SK-N-SH treated with all-trans-retinoic acid at 6 μM for 48 hours (cell line): ENCODE results near the gene TRABD2B.

Experiments
- ATAC-seq: fragments of 200-7000 bp; cut with Tn5 transposase; 3 replicates; pipeline ENCODE4 v1.9.1; 2020; ENCODE audit warnings: mild to moderate bottlenecking, moderate library complexity
- ARNTL ChIP-seq: fragments of 450-650 bp; formaldehyde crosslinking; IDR thresholded peaks from 2 replicates; pipeline ENCODE4 v1.5.0; 2020; ENCODE audit warnings: low read depth, mild to moderate bottlenecking, moderate library complexity, borderline replicate concordance
- BACH2 ChIP-seq: fragments of 250-450 bp; sonication (Bioruptor Pico); IDR thresholded peaks from 2 replicates; pipeline ENCODE4 v1.9.0; 2021; ENCODE audit warnings: mild to moderate bottlenecking, borderline replicate concordance
- ESRRG ChIP-seq: fragments of 250-450 bp; sonication (Bioruptor Pico); IDR thresholded peaks from 2 replicates; pipeline ENCODE4 v1.6.1; 2021; ENCODE audit warnings: mild to moderate bottlenecking
- GLIS3 ChIP-seq: fragments of 250-450 bp; sonication (Bioruptor Pico); IDR thresholded peaks from 2 replicates; pipeline ENCODE4 v1.5.0; 2020; ENCODE audit warnings: mild to moderate bottlenecking, moderate library complexity
- ISL1 ChIP-seq: fragments of 250-450 bp; sonication (Bioruptor Pico); IDR thresholded peaks from 2 replicates; pipeline ENCODE4 v2.1.2; 2022; ENCODE audit warnings: mild to moderate bottlenecking, moderate library complexity
- OSR1 ChIP-seq: fragments of 250-450 bp; sonication (Bioruptor Pico); IDR thresholded peaks from 2 replicates; pipeline ENCODE4 v1.8.0; 2022; ENCODE audit warnings: moderate library complexity, mild to moderate bottlenecking, inconsistent platforms
- PPARA ChIP-seq: fragments of 250-450 bp; sonication (Bioruptor Pico); IDR thresholded peaks from 2 replicates; pipeline ENCODE4 v1.5.0; 2020; ENCODE audit warnings: mild to moderate bottlenecking, borderline replicate concordance
- RARB ChIP-seq: fragments of 250-450 bp; sonication (Bioruptor Pico); IDR thresholded peaks from 2 replicates; pipeline ENCODE4 v1.8.0; 2021; ENCODE audit warnings: mild to moderate bottlenecking, moderate library complexity
- SNAI2 ChIP-seq: fragments of 250-450 bp; sonication (Bioruptor Pico); IDR thresholded peaks from 2 replicates; pipeline ENCODE4 v1.5.0; 2020; ENCODE audit warnings: mild to moderate bottlenecking, moderate library complexity
- TCF4 ChIP-seq: fragments of 250-450 bp; sonication (Bioruptor Pico); IDR thresholded peaks from 2 replicates; pipeline ENCODE4 v1.8.0; 2021; ENCODE audit warnings: mild to moderate bottlenecking, moderate library complexity, borderline replicate concordance
- TOX ChIP-seq: fragments of 250-450 bp; sonication (Bioruptor Pico); IDR thresholded peaks from 2 replicates; pipeline ENCODE4 v1.8.0; 2021; ENCODE audit warnings: mild to moderate bottlenecking, moderate library complexity, borderline replicate concordance
- ZC3H10 ChIP-seq: fragments of 250-450 bp; sonication (Bioruptor Pico); IDR thresholded peaks from 2 replicates; pipeline ENCODE4 v1.5.1; 2021; ENCODE audit warnings: mild to moderate bottlenecking, moderate library complexity
- ZFP3 ChIP-seq: fragments of 250-450 bp; sonication (Bioruptor Pico); IDR thresholded peaks from 2 replicates; pipeline ENCODE4 v1.5.0; 2020; ENCODE audit warnings: mild to moderate bottlenecking, moderate library complexity
- ZFP30 ChIP-seq: fragments of 450-650 bp; formaldehyde crosslinking; IDR thresholded peaks from 2 replicates; pipeline ENCODE4 v1.5.0; 2022; ENCODE audit warnings: mild to moderate bottlenecking, moderate library complexity
- ZNF8 ChIP-seq: fragments of 450-650 bp; formaldehyde crosslinking; IDR thresholded peaks from 2 replicates; pipeline ENCODE4 v1.5.0; 2020; ENCODE audit warnings: mild to moderate bottlenecking, moderate library complexity
- TF ChIP-seq, protein P1 (sequence below): fragments of 250-450 bp; sonication (Bioruptor Pico); IDR thresholded peaks from 2 replicates; pipeline ENCODE4 v1.5.0; 2020; ENCODE audit warnings: mild to moderate bottlenecking, moderate library complexity
- TF ChIP-seq, protein P2 (sequence below): fragments of 250-450 bp; sonication (Bioruptor Pico); IDR thresholded peaks from 2 replicates; pipeline ENCODE4 v1.5.1; 2021; ENCODE audit warnings: mild to moderate bottlenecking, moderate library complexity
- TF ChIP-seq, protein P3 (sequence below): fragments of 250-450 bp; sonication (Bioruptor Pico); IDR thresholded peaks from 2 replicates; pipeline ENCODE4 v1.5.1; 2020; ENCODE audit warnings: low read depth, mild to moderate bottlenecking, moderate library complexity
- TF ChIP-seq, protein P4 (sequence below): fragments of 250-450 bp; sonication (Bioruptor Pico); IDR thresholded peaks from 2 replicates; pipeline ENCODE4 v1.8.0; 2020; ENCODE audit warnings: mild to moderate bottlenecking, moderate library complexity, borderline replicate concordance

TRABD2B gene

DNA sequence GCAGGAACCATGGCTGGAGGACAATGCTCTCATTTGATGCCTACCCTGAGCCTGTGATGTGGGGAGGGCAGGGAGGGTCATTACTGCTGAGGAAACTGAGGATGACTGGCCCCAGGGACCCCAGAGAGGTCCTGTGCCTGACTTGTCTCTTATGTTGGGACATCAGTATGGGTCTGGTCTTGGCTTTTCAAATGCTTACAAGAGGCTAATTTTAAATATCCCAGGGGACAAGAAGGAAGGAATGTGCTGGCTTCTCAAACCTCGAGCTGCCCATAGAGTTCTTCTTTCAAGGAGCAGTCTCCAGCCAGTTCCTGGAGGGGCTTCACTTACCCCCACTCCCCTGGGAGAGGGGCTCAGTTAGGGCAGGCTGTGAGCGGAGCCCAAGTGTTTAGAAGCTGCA, 168.2 kb downstream of the TRABD2B start:
- no peak for ATAC-seq
- TF ChIP-seq ZC3H10 (CRISPR knock-in tag) (no peak), ESRRG (CRISPR knock-in tag) (no peak), RARB (CRISPR knock-in tag) (no peak), ISL1 (CRISPR knock-in tag) (no peak), GLIS3 (CRISPR knock-in tag) (no peak), ZFP3 (CRISPR knock-in tag) (no peak)
- TF ChIP-seq, protein P1, sequence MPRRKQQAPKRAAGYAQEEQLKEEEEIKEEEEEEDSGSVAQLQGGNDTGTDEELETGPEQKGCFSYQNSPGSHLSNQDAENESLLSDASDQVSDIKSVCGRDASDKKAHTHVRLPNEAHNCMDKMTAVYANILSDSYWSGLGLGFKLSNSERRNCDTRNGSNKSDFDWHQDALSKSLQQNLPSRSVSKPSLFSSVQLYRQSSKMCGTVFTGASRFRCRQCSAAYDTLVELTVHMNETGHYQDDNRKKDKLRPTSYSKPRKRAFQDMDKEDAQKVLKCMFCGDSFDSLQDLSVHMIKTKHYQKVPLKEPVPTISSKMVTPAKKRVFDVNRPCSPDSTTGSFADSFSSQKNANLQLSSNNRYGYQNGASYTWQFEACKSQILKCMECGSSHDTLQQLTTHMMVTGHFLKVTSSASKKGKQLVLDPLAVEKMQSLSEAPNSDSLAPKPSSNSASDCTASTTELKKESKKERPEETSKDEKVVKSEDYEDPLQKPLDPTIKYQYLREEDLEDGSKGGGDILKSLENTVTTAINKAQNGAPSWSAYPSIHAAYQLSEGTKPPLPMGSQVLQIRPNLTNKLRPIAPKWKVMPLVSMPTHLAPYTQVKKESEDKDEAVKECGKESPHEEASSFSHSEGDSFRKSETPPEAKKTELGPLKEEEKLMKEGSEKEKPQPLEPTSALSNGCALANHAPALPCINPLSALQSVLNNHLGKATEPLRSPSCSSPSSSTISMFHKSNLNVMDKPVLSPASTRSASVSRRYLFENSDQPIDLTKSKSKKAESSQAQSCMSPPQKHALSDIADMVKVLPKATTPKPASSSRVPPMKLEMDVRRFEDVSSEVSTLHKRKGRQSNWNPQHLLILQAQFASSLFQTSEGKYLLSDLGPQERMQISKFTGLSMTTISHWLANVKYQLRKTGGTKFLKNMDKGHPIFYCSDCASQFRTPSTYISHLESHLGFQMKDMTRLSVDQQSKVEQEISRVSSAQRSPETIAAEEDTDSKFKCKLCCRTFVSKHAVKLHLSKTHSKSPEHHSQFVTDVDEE (CRISPR knock-in tag): no peak
- TF ChIP-seq, protein P2, sequence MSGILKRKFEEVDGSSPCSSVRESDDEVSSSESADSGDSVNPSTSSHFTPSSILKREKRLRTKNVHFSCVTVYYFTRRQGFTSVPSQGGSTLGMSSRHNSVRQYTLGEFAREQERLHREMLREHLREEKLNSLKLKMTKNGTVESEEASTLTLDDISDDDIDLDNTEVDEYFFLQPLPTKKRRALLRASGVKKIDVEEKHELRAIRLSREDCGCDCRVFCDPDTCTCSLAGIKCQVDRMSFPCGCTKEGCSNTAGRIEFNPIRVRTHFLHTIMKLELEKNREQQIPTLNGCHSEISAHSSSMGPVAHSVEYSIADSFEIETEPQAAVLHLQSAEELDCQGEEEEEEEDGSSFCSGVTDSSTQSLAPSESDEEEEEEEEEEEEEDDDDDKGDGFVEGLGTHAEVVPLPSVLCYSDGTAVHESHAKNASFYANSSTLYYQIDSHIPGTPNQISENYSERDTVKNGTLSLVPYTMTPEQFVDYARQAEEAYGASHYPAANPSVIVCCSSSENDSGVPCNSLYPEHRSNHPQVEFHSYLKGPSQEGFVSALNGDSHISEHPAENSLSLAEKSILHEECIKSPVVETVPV (CRISPR knock-in tag): no peak

DNA sequence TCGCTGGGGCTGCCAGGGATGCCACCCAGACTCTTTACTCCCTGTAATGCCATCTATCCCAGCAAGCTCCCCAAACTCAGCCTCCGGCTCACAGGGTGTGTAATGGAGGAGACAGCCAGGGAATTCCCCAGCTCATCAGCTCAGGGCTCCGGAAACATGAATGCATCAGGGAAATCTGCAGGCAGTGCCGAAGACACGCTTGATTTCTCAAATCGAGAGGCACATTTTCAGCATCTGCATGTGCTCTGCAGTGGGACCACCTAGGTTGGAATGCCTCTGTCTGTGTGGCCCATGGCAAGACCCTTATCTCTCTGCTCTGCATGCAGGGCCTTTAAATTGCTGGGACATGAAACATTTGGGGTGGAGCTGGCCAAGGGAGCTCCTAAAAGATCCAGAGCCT, 170.1 kb downstream of the TRABD2B start:
- TF ChIP-seq RARB (CRISPR knock-in tag): no peak
- TF ChIP-seq, protein P1 (CRISPR knock-in tag): no peak
- no peak for TF ChIP-seq ESRRG (CRISPR knock-in tag)
- no peak for TF ChIP-seq BACH2
- no peak for TF ChIP-seq SNAI2 (CRISPR knock-in tag)
- TF ChIP-seq TOX: no peak
- TF ChIP-seq ISL1 (CRISPR knock-in tag): no peak
- TF ChIP-seq ZNF8 (CRISPR knock-in tag): no peak
- TF ChIP-seq ZC3H10 (CRISPR knock-in tag): no peak
- no peak for TF ChIP-seq ZFP30 (CRISPR knock-in tag)
- TF ChIP-seq PPARA (CRISPR knock-in tag): no peak
- TF ChIP-seq OSR1 (CRISPR knock-in tag): no peak
- no peak for ATAC-seq

DNA sequence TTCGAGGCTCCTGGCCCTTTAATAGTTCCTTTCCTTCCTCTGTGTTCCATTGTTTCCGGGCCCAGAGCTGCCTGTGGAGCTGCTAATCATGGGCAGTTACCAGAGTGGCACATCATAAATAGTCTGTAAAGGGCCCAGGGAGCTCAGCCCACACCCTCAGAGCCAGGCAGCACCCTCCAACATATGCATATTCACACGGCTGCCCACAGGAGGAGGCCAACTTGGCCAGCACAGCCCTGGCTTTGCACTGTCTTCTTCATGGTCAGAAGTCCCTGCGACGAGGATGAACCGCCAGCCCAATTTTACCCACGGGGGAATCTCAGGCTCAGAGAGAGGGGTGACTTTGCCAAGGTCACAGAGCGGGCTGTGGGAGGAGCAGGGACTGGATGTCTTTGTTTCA, 172.5 kb downstream of the TRABD2B start:
- no peak for ATAC-seq
- TF ChIP-seq ZC3H10 (CRISPR knock-in tag): no peak
- TF ChIP-seq, protein P3, sequence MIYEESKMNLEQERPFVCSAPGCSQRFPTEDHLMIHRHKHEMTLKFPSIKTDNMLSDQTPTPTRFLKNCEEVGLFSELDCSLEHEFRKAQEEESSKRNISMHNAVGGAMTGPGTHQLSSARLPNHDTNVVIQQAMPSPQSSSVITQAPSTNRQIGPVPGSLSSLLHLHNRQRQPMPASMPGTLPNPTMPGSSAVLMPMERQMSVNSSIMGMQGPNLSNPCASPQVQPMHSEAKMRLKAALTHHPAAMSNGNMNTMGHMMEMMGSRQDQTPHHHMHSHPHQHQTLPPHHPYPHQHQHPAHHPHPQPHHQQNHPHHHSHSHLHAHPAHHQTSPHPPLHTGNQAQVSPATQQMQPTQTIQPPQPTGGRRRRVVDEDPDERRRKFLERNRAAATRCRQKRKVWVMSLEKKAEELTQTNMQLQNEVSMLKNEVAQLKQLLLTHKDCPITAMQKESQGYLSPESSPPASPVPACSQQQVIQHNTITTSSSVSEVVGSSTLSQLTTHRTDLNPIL (CRISPR knock-in tag): no peak
- TF ChIP-seq, protein P1 (CRISPR knock-in tag): no peak
- no peak for TF ChIP-seq ARNTL (CRISPR knock-in tag)
- no peak for TF ChIP-seq BACH2
- TF ChIP-seq, protein P2 (CRISPR knock-in tag): no peak
- TF ChIP-seq ZFP3 (CRISPR knock-in tag): no peak
- no peak for TF ChIP-seq TOX
- TF ChIP-seq, protein P4, sequence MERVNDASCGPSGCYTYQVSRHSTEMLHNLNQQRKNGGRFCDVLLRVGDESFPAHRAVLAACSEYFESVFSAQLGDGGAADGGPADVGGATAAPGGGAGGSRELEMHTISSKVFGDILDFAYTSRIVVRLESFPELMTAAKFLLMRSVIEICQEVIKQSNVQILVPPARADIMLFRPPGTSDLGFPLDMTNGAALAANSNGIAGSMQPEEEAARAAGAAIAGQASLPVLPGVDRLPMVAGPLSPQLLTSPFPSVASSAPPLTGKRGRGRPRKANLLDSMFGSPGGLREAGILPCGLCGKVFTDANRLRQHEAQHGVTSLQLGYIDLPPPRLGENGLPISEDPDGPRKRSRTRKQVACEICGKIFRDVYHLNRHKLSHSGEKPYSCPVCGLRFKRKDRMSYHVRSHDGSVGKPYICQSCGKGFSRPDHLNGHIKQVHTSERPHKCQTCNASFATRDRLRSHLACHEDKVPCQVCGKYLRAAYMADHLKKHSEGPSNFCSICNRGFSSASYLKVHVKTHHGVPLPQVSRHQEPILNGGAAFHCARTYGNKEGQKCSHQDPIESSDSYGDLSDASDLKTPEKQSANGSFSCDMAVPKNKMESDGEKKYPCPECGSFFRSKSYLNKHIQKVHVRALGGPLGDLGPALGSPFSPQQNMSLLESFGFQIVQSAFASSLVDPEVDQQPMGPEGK (CRISPR knock-in tag): no peak
- TF ChIP-seq ISL1 (CRISPR knock-in tag): no peak
- TF ChIP-seq TCF4: no peak
- no peak for TF ChIP-seq RARB (CRISPR knock-in tag)
- TF ChIP-seq, all 23 proteins: peak for 0
